Germinal center (tissue), 1 donor: ENCODE measurements around the gene BLACAT1.

Source experiments
- DNase-seq: peaks from one replicate; pipeline ENCODE4 v3.0.0; 2012; ENCODE audit warnings: mixed read lengths, low spot score

Gene BLACAT1

DNA sequence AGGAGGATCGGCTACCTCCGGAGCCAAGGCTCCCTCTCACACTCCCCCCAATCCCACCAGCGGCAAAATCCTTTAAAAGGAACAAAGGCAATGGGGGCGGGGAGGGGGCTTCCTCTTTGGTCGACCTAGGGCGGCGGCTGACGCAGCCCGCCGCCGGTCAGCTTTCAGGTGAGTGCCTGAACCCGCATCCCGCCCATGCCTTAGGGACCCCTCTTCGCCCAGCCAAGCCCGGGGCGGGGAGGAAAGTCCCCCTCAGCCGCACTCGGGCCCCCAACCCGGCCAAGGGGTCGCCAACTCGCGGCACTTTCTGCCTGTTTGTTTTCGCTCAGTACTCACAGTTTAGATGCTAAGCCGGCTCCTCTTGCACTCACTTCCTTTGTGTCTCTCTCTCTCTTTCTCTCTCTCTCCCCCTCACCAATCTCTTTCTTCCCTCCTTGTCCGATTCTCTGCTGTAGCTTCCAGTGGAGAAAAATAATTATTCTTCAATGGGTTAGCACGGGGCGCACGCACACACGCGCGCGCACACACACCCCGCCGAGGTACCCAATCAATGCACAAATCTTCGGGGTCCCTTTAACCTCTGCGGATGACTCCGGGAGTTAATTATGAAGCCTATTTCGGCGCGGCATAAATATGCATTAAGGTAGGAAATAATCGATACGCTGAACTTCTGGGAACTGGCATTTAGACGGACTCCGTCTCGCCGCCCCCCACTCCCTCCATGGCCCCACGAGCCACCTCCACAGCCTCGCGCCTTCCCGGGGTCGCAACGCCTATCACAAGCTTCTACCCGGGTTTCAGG lies at the start of gene BLACAT1:
Gene BLACAT1, minus strand, starts transcription at position 465 of the 802 bp plus-strand sequence.
- no peak for DNase-seq

- DNase-seq, result no peak
These were observed 49.4 kb upstream of the BLACAT1 start for GRCh38 chr1:205505076-205505729.

DNA sequence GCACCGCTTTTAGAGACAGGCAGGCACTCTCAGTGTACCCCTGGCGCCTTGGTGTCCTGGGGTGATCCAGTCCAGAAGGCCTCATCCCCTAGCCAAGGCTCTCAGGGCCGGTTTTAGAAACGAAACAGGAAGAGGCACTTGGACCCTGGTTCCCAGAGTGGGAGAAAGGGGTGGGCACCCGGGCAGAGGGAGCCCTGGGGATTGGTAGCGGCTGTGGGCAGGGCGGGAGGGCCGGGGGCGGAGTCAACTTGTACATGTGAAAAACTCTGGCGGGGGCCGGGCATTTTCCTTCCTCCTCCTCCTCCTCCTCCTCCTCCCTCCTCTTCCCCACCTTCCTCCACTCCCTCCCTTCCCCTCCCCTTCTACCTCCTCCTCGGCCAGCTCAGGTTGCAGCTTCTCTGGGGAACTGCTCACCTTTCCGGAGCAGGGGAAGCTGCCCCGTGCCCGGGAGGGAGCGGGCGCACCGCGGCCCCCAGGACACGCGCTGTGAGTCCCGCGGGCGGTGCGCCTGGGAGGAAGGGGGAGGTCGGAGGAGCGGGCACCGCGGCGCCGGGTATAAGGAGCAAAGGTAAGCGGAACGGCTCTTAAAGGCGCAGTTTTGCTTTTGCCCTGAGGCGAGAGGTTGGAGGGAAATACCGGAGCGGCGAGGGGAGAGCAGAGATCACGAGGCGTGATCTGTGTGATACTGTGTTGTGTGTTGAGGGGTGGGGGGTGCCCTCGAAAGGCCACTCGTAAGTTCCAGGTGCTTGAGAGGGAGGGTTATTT lies 48.6 kb upstream of the BLACAT1 start, which contains the start of gene CDK18:
Gene CDK18, plus strand, starts transcription at position 359 of the 765 bp plus-strand sequence. CDS start 18,499 bp downstream, outside the sequence.
- DNase-seq, result peak; percentile 54

- no peak for DNase-seq
These were observed 47.1 kb upstream of the BLACAT1 start for GRCh38 chr1:205502992-205503391.

GRCh38 chr1:205502111-205502810 lies 46.4 kb upstream of the BLACAT1 start:
- no peak for DNase-seq

- DNase-seq, result no peak
These were observed 44.7 kb upstream of the BLACAT1 start for GRCh38 chr1:205500240-205501233.

GRCh38 chr1:205499789-205500188 lies 43.9 kb upstream of the BLACAT1 start:
- DNase-seq, result no peak

- DNase-seq, result no peak
These were observed 41.5 kb upstream of the BLACAT1 start for GRCh38 chr1:205497351-205497750.

DNA sequence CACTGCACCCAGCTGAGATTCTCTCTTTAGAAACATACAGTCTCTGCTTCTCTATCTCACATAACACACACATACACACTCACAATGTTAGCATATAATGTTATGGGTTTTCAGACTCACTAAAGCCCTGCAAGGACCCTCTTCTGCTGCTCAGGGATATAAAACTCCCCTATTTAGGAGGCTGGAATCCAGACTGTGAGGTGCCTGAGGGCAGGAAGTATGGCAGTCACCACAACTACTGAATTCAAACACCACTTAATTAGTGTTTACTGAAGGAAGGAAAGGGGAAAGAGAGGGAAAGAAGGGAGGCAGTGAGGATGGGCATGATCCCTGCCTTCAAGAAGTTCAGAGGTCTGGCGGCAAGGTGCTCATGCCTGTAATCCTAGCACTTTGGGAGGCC lies 40.8 kb upstream of the BLACAT1 start:
- DNase-seq, result no peak

DNA sequence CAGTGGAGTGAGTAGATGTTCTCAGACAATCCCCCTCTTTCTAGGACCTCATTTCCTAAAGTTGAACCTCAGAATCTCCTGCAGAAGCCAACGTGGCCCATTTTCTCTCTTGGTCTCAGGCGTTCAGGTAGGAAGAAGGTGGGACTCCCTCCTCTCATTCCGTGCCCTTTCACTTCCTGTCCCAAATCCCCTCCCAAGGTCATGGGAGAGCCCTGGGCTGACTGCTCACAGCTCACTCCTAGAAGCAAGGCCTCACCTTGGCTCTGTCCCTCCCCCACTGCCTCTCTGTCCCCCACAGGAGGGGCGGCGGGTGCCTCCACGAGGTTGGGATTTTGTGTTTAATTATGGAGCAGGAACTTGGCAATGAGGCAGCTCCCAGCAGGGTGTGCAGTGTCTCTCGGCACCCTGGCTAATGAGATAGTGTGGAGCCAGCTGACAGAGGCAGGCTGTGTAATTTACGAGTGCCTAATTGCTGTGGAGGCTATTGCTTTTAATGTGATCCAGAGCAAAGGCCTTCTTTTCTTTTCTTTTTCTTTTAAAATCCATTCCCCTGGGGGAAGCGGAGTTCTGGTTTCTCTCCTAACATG lies 39.5 kb upstream of the BLACAT1 start:
- no peak for DNase-seq

- DNase-seq, result no peak
These were observed 38.3 kb upstream of the BLACAT1 start for GRCh38 chr1:205494115-205494514.

GRCh38 chr1:205493241-205494085 lies 37.6 kb upstream of the BLACAT1 start:
- no peak for DNase-seq

- no peak for DNase-seq
These were observed 36.9 kb upstream of the BLACAT1 start for GRCh38 chr1:205492774-205493173.

GRCh38 chr1:205492201-205492667 lies 36.4 kb upstream of the BLACAT1 start:
- DNase-seq, result no peak

- DNase-seq, result no peak
These were observed 35.9 kb upstream of the BLACAT1 start for GRCh38 chr1:205491794-205492193.

DNA sequence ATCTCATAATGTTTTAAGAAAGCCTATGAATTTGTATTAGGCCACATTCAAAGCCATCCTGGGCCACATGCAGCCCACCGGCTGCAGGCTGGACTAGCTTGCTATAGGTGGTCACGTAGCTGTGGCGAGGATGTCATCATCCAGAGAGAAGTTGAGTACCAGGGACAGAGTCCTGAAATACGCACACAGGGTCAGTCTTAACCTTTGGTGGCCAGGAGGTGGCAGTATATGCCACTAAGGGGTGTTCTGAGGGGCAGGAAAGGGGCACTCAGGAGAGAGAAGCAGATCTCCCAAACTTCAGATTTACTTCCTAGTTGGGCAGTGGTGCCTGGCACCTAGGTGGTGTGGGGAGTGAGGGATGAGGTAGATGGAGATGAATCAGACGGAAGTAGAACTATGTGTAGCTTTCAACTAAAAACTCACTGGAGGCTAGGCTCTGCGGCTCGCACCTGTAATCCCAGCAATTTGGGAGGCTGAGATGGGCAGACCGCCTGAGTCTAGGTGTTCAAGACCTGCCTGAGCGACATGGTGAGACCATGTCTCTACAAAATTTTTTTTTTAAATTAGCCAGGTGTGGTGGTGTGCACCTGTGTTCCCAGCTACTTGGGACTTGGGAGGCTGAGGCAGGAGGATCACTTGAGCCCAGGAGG lies 32.4 kb upstream of the BLACAT1 start:
- peak; percentile 80 for DNase-seq

GRCh38 chr1:205486258-205486657 lies 30.4 kb upstream of the BLACAT1 start:
- DNase-seq, result no peak
